Activated T-cell treated with anti-CD3 and anti-CD28 coated beads, Interleukin-2, amount 50 U/mL, for 4 hours (primary cell): ENCODE data around the gene ANKS1A. TPM values are rescaled to one million over a fixed set of nuclear protein-coding genes. Genes with fewer than 3 reads are reported as not detected.
"Not testable (repeated sequence)": the region's sequence is repeated elsewhere in the genome, so short reads cannot be mapped to it uniquely, and the experiment has no call there.

Experiments
- ATAC-seq, 2 donors: fragments of 200-7000 bp; cut with Tn5 transposase; one replicate each; pipeline ENCODE4 v1.10.0; 2021
- DNase-seq: peaks from one replicate; pipeline ENCODE4 v3.0.0-alpha.2; 2020
- H3K27me3 Mint-ChIP-seq: one replicate; pipeline ENCODE4 v1.8.0; 2021; ENCODE audit warnings: low read depth, mixed read lengths
- H3K36me3 Mint-ChIP-seq: one replicate; pipeline ENCODE4 v1.8.0; 2022; ENCODE audit warnings: mixed read lengths; ENCODE audit not compliant: insufficient read depth
- H3K4me1 Mint-ChIP-seq: one replicate; pipeline ENCODE4 v1.8.0; 2021; ENCODE audit warnings: low read depth, mixed read lengths
- H3K4me3 Mint-ChIP-seq: one replicate; pipeline ENCODE4 v1.8.0; 2021; ENCODE audit warnings: mild to moderate bottlenecking, moderate library complexity, mixed read lengths
- H3K9me3 Mint-ChIP-seq: one replicate; pipeline ENCODE4 v1.8.0; 2021; ENCODE audit warnings: mixed read lengths
- total RNA-seq, 3 donors: library from RNA; stranded (reverse); gene quantifications; one replicate each; pipeline ENCODE4 v1.2.1, GENCODE V29; 2021

Gene ANKS1A
- total RNA-seq = 1 to 10 TPM; 7.7 to 8.3 (median 8.2) TPM

DNA sequence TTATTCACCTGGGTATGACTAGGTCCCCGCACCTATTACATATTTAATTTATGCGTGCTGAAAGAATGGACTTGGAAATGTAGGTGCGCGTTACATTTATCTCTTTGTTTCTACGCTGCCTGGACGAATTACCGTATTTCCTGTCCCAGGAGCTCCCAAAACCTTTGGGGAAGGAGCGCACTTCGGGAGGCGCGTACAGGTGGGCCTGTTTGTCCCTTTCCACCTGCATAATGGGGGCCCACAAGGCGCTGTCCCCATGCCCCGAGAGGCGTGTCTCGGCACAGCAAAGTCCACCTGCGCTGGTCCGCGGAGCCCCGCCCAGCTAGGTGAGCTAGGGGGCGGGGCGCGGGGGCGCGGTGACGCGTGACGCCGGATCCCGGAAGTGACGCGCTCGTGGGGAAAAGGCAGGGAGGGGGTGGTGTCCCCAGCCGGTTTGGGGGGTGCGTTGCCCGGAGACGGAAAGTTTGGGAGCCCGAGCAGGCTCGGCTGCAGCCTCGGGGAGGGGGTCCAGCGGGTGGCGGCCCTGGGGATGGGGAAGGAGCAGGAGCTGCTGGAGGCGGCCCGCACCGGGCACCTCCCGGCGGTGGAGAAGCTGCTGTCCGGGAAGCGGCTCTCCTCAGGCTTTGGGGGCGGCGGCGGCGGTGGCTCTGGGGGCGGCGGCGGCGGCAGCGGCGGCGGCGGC, at the start of gene ANKS1A:
ANKS1A (plus strand) TSS at position 382 of the 682 bp plus-strand sequence; CDS start at position 530, 148 bp downstream.
- ATAC-seq (peak; percentile 79 to 82), DNase-seq (peak; percentile 93)
- H3K4me1 Mint-ChIP-seq = peaks cover 42% of the 10 kb centered on the region
- H3K27me3 Mint-ChIP-seq = no peaks in the 10 kb centered on the region
- H3K4me3 Mint-ChIP-seq = peak within 1 kb of the TSS; percentile 100
- peaks cover 11% of the 10 kb centered on the region for H3K36me3 Mint-ChIP-seq
- H3K9me3 Mint-ChIP-seq = no peaks in the 10 kb centered on the region

DNA sequence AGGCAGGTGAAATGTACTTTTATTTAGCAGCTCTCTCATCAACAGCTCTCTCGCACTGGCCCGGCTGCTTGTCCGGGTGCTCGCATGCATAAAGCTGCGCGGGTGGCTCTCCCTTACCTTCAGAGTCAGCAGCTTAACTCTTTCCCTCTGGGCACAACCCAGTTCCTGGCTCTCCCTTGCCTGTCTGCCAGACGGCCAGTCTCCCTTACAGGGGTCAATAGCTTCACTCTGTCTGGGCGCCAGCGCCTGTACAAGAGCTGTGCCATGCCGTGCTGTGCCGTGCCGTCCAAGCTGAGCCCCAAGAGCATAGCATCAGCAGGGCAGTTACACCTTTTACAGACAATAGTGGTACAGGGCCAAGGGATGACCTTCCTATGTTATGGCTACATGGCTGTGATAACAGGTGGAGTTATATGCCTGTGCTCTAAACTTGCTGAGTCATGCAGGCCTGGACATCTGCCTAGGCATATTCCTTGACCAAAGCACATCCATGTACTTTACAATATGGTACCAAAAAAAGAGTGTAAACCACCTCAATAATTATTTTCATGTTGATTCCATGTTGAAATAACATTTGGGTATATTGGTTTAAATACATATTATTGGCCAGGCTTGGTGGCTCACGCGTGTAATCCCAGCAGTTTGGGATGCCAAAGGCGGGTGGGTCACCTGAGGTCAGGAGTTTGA, 49.2 kb upstream of the ANKS1A start:
- H3K4me1 Mint-ChIP-seq = peaks cover 3% of the 10 kb centered on the region
- no peaks in the 10 kb centered on the region for H3K27me3 Mint-ChIP-seq
- no peak for ATAC-seq
- no peak for DNase-seq
- no peaks in the 10 kb centered on the region for H3K9me3 Mint-ChIP-seq
- peaks cover 24% of the 10 kb centered on the region for H3K36me3 Mint-ChIP-seq
- no peak overlapping the region for H3K4me3 Mint-ChIP-seq

DNA sequence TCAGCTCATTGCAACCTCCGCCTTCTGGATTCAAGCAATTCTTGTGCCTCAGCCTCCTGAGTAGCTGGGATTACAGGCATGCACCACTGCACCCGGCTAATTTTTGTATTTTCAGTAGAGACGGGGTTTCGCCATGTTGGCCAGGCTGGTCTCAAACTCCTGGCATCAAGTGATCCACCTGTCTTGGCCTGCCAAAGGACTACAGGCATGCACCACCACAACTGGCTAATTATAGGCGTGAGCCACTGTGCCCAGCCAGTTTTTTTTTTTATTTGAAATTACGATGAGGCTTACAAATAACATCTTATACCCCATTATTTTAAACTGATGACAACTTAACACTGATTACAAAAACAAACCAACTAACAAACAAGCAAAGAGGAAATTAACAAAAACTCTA, 40.0 kb upstream of the ANKS1A start:
- not testable (repeated sequence) for ATAC-seq, H3K4me1 Mint-ChIP-seq, H3K9me3 Mint-ChIP-seq, H3K27me3 Mint-ChIP-seq, DNase-seq, H3K4me3 Mint-ChIP-seq
- peaks cover 34% of the 10 kb centered on the region for H3K36me3 Mint-ChIP-seq

DNA sequence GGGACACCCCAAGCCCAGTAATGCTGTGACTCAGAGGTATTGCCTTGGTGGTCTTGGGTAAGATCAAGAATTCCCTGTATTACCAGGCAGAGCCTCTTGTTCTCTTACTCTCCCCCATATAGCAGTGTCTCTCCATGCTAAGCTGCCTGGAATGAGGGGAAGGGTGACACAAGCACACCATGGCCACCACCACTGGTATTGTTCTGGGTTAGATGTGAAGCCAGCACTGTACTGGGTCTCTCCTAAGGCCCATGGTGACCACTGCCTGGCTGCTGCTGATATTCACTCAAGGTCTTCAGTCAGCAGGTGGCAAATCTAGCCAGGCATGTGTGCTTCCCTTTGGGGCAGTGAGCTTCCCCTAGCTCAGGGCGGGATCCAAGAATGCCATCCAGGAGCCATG, 37.7 kb upstream of the ANKS1A start:
- Mint-ChIP-seq H3K9me3 (no peaks in the 10 kb centered on the region), H3K27me3 (no peaks in the 10 kb centered on the region), H3K4me3 (no peak overlapping the region), H3K36me3 (peaks cover 41% of the 10 kb centered on the region), H3K4me1 (no peaks in the 10 kb centered on the region)
- DNase-seq = no peak
- ATAC-seq = no peak

DNA sequence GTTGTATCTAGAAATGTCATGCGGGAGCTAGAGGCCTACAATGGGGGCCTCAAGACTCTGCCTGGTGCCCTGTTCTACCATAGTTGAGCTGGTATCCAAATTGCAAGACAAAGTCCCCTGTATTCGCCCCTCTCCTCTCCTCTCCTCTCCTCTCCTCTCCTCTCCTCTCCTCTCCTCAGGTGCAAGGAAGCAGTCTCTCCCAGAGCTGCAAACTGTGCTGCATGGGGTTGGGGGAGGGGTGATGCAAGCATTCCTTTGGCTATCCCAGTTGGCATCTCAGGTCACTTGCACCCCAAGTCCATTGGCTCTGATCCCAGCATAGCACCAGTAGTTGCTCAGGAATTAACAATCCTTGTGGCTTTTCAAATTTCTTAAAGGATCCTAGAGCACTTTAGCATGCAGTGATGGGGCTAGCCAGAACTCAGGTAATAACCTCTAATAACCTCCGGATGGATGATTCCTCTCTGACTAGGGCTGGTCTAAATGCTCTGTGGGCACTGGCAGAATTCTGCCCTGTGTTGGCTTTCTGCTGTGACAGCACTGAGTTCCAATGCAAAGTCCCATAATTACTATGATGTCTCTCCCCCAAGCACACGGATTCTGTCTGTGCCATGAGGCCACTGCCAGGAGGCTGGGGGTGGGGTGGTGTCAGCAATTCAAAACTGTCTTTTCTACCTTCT, 36.5 kb upstream of the ANKS1A start:
- H3K36me3 Mint-ChIP-seq = peaks cover 43% of the 10 kb centered on the region
- no peak for ATAC-seq
- DNase-seq = no peak
- H3K4me1 Mint-ChIP-seq = no peaks in the 10 kb centered on the region
- no peaks in the 10 kb centered on the region for H3K27me3 Mint-ChIP-seq
- H3K4me3 Mint-ChIP-seq = no peak overlapping the region
- no peaks in the 10 kb centered on the region for H3K9me3 Mint-ChIP-seq

DNA sequence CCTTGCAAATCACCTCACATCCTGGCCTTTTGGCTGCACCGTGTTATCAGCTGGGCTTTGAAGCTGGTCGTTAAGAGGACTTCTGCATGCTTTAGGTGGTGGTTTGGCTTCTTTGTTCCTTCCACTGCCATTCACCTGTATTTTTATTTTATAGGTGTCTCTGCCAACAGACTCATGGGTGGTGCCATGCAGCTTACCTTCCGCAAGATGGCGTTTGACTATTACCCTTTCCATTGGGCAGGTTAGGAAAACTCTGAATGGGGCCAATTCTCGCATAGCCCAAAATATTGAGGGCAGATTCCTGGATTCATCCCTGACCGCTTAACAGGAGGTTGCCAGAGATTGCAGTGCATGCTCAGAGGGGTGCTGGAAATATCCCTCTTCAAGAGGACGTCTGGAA, 33.6 kb upstream of the ANKS1A start:
- ATAC-seq (no peak), DNase-seq (no peak)
- Mint-ChIP-seq H3K36me3 (peaks cover 51% of the 10 kb centered on the region), H3K27me3 (no peaks in the 10 kb centered on the region), H3K4me3 (no peak overlapping the region), H3K4me1 (no peaks in the 10 kb centered on the region), H3K9me3 (no peaks in the 10 kb centered on the region)

GRCh38 chr6:34858681-34859080, 30.4 kb upstream of the ANKS1A start:
- H3K4me3 Mint-ChIP-seq = no peak overlapping the region
- H3K27me3 Mint-ChIP-seq = no peaks in the 10 kb centered on the region
- H3K4me1 Mint-ChIP-seq = no peaks in the 10 kb centered on the region
- DNase-seq (no peak), ATAC-seq (no peak)
- H3K36me3 Mint-ChIP-seq = peaks cover 43% of the 10 kb centered on the region
- no peaks in the 10 kb centered on the region for H3K9me3 Mint-ChIP-seq

DNA sequence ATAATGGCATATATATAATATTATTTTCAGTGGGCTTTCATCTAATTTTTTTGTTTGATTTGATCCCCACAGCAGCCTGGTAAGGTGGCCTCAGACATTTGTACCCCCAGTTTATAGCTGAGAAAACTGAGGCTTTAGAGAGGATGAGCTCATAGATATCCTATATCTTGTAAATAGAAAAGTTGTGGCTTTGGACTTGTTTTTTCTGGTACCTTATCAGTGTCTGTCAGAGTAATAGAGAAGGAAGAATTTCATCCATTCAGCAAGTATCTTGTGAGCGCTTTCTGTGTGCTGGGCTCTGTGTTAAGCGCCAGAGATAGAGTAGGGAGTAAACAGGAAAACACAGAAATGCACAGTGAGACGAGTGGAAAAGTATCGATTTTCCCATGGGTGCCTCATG, 29.1 kb upstream of the ANKS1A start:
- Mint-ChIP-seq H3K9me3 (no peaks in the 10 kb centered on the region), H3K4me1 (no peaks in the 10 kb centered on the region), H3K4me3 (no peak overlapping the region), H3K36me3 (peaks cover 44% of the 10 kb centered on the region), H3K27me3 (no peaks in the 10 kb centered on the region)
- DNase-seq (no peak), ATAC-seq (no peak)

- Mint-ChIP-seq H3K9me3 (no peaks in the 10 kb centered on the region), H3K36me3 (peaks cover 47% of the 10 kb centered on the region), H3K27me3 (no peaks in the 10 kb centered on the region), H3K4me3 (no peak overlapping the region), H3K4me1 (no peaks in the 10 kb centered on the region)
- ATAC-seq = no peak
- no peak for DNase-seq
Observed at GRCh38 chr6:34860776-34861175, 28.3 kb upstream of the ANKS1A start.

- DNase-seq = no peak
- Mint-ChIP-seq H3K4me3 (no peak overlapping the region), H3K4me1 (no peaks in the 10 kb centered on the region), H3K27me3 (no peaks in the 10 kb centered on the region), H3K9me3 (no peaks in the 10 kb centered on the region), H3K36me3 (peaks cover 26% of the 10 kb centered on the region)
- ATAC-seq = no peak
Observed at GRCh38 chr6:34864007-34864406, 25.0 kb upstream of the ANKS1A start.

DNA sequence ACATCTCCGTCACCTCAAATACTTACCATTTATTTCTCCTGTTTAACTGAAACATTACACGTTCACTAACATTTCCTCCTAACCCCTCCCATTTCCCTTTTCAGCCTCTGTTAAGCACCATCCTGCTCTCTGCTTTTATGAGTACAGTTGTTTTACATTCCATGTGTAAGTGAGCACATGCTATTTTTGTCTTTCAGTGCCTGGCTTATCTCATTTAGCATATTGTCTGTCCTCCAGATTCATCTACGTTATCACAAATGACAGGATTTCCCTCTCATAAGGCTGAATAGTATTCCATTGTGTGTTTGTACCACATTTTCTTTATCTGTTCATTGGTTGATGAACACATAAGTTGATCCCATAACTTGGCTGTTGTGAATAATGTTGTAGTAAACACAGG, 23.9 kb upstream of the ANKS1A start:
- Mint-ChIP-seq H3K36me3 (peaks cover 24% of the 10 kb centered on the region), H3K4me3 (no peak overlapping the region), H3K9me3 (no peaks in the 10 kb centered on the region), H3K4me1 (no peaks in the 10 kb centered on the region), H3K27me3 (no peaks in the 10 kb centered on the region)
- ATAC-seq (no peak), DNase-seq (no peak)

GRCh38 chr6:34866509-34866908, 22.5 kb upstream of the ANKS1A start:
- Mint-ChIP-seq H3K4me1 (no peaks in the 10 kb centered on the region), H3K27me3 (no peaks in the 10 kb centered on the region), H3K36me3 (peaks cover 28% of the 10 kb centered on the region), H3K9me3 (no peaks in the 10 kb centered on the region), H3K4me3 (no peak overlapping the region)
- DNase-seq = no peak
- no peak for ATAC-seq

DNA sequence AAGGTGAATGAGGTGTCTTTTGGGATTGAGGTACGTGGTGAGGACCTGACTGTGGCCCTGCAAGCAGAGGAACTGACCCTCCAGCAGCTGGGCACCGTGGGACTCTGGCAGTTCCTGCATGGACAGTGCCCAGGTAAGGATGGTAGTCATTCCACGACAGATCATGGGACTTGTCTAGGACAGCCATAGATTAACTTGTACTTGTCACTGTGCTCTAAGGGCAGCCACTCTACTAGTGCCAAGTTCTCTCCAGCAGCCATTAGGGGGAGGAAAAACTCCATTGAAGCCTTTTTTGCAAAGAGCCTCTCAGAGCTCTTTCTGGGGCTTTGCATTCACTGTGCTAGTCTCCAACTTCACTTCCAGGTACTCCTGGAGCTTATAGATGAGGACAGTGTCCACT, 21.6 kb upstream of the ANKS1A start:
- peaks cover 30% of the 10 kb centered on the region for H3K36me3 Mint-ChIP-seq
- no peaks in the 10 kb centered on the region for H3K9me3 Mint-ChIP-seq
- DNase-seq (no peak), ATAC-seq (no peak)
- no peaks in the 10 kb centered on the region for H3K27me3 Mint-ChIP-seq
- H3K4me1 Mint-ChIP-seq = no peaks in the 10 kb centered on the region
- H3K4me3 Mint-ChIP-seq = no peak overlapping the region

- no peak overlapping the region for H3K4me3 Mint-ChIP-seq
- H3K27me3 Mint-ChIP-seq = no peaks in the 10 kb centered on the region
- peaks cover 27% of the 10 kb centered on the region for H3K36me3 Mint-ChIP-seq
- no peaks in the 10 kb centered on the region for H3K4me1 Mint-ChIP-seq
- DNase-seq (no peak), ATAC-seq (no peak)
- no peaks in the 10 kb centered on the region for H3K9me3 Mint-ChIP-seq
Observed at GRCh38 chr6:34871853-34872252, 17.2 kb upstream of the ANKS1A start.

GRCh38 chr6:34872332-34872731, 16.7 kb upstream of the ANKS1A start:
- H3K36me3 Mint-ChIP-seq = peaks cover 26% of the 10 kb centered on the region
- H3K4me3 Mint-ChIP-seq = no peak overlapping the region
- DNase-seq (no peak), ATAC-seq (no peak)
- no peaks in the 10 kb centered on the region for H3K4me1 Mint-ChIP-seq
- no peaks in the 10 kb centered on the region for H3K27me3 Mint-ChIP-seq
- no peaks in the 10 kb centered on the region for H3K9me3 Mint-ChIP-seq
